ENCODE data around the gene ZER1.

ZER1 gene

DNA sequence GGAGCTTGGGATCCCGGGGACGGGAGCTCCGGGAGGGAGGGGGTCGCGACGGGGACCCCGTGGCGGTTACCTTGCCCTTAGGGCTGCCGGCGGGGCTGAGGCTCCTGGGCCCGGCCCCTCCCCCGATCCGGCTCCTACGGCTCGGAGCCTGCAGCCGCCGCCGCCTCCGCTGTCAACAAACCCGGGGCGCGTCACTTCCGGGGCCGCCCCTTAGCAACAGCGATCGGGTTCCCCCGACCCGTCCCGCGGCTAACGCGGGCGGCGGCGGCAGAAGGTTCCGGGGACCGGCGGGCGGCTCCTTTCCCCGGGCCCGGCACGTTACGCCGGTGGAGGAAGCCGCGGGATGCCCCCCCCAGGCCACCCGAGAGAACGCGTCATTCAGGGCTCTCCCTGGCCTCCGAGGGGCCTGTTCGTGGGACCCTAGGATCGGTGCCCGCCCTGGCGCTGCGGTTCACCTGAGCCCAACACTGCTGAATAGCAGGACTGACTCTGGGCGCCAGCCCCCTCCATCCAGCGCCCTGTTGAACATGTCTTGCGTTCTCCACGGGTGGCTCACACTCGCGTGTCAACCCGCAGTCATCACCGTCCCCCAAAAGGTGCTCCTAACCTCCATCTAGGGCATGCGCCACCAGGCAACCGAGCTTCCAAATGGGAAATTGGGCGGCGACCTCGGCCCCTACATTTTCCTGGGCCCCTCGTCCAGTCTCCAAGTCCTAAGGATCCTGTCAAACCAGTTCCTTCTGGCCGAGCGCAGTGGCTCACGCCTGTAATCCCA, at the start of gene ZER1:
TSS of gene ZER1 (minus strand) at position 183 of the 775 bp plus-strand sequence. CDS start 16,362 bp downstream, outside the sequence.
- Mint-ChIP-seq H3K4me3 (peak within 1 kb of the TSS; percentile 89), H3K36me3 (peaks cover 17% of the 10 kb centered on the region), H3K4me1 (peaks cover 39% of the 10 kb centered on the region), H3K9me3 (peaks cover 6% of the 10 kb centered on the region), H3K27me3 (no peaks in the 10 kb centered on the region), H3K27ac (peak within 1 kb of the TSS; percentile 88)
- peak; percentile 98 for ATAC-seq

DNA sequence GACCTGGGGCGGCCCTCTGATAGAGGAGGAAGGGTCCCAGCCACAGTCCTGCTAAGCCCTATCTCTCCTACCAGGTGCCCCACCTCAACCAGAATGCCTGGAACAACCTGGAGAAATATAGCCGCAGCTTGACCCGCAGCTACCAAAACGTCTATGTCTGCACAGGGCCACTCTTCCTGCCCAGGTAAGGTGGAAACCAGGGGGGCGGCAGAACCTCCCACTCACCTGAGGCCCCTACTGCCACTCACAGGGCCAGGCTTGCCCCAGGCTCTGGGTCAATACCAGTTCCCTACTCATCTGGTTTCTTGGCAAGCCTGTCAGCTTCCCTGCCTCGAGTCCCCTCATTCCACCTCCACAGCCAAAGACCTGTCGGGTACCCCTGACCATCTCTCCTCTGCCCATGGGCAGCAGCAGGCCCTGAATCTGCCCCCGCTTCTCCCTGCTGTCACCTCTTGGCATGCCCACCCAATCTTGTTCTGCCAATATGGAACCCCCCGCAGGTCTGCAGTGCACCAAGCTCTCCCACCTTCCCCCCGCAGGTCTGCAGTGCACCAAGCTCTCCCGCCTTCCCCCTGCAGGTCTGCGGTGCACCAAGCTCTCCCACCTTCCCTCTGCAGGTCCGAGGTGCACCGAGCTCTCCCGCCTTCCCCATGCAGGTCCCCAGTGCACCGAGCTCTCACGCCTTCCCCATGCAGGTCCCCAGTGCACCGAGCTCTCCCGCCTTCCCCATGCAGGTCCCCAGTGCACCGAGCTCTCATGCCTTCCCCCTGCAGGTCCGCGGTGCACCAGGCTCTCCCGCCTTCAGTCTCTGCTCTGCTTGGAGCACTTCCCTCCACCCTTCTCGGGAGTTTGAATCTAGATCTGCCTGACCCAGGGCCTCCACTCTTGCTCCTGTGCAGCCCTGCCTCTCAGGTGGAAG, 49.2 kb upstream of the ZER1 start:
- H3K27ac Mint-ChIP-seq, result no peak overlapping the region
- H3K36me3 Mint-ChIP-seq, result peaks cover 47% of the 10 kb centered on the region
- no peaks in the 10 kb centered on the region for H3K9me3 Mint-ChIP-seq

DNA sequence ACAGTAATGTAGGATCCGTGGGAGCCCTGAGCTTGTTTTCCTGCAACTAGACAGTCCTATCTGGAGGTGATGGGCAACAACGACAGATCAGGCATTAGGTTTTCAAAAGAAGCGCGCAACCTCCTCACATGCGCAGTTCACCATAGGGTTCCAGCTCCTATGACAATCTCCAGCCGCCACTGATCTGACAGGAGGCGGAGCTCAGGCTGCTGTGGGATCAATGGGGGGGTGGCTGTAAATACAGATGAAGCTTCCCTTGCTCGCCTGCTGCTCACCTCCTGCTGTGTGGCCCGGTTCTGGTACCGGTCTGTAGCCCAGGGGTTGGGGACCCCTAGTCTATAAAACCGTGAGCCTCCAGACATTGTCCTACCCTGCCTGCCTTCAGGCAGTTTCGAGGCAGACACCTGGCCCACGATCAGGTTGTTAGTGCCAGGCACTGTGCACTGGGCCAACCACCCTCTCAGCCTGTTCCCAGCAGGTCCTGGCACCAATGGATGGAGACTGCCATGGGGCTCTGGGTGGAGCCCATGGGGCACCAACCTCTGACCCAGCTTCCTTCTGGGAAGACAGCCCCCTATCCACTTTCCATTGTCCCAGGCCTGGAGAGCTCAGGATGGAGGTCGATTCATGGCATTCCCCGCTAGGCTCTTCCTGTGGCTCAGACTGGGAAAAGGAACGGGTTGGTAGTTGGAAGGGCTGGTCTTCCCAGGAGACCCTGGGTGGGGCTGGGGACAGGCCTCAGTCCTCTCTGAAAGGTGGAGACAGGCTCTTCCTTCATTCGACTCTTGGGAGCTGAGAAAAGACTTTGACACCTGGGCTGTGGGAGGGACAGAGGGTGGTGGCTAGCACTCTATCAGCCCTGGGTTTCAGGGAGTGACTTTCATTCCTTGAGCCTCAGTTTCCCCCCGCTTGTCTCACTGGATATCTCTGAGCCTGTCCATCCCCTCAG, 48.3 kb upstream of the ZER1 start:
- Mint-ChIP-seq H3K27ac (no peak overlapping the region), H3K4me3 (peak overlapping the region; percentile 48)
- no peak for ATAC-seq

More for the DNA sequence above, 49.2 kb upstream of the ZER1 start:
- H3K27me3 Mint-ChIP-seq, result no peaks in the 10 kb centered on the region
- peak overlapping the region; percentile 27 for H3K4me3 Mint-ChIP-seq
- ATAC-seq, result no peak
- peaks cover 40% of the 10 kb centered on the region for H3K4me1 Mint-ChIP-seq

DNA sequence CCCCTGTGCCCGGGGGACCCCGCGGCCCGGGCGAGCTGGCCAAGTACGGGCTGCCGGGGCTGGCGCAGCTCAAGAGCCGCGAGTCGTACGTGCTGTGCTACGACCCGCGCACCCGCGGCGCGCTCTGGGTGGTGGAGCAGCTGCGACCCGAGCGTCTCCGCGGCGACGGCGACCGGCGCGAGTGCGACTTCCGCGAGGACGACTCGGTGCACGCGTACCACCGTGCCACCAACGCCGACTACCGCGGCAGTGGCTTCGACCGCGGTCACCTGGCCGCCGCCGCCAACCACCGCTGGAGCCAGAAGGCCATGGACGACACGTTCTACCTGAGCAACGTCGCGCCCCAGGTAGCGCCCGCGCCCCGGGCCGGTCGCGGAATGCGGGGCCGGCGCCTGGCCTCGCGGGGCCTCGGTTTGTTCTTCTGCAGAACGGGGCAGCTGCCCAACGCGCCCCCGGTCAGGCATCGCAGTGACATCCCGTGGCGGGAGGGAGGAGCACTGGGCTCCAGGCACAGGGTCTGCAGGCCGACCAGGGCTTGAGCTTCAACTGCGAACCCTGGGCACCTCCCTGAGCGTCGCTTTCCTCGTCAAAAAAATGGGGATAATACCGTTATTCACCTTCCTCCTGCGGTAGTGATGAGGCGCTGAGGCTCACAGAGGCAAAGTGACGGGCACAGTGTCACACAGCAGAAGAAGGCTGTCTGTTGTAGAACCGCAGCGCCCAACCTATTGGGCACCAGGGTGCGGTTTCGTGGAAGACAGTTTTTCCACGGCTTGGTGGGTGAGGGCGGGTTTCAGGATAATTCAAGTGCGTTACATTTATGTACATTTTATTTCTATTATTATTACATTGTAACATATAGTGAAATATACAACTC, 47.4 kb upstream of the ZER1 start:
- Mint-ChIP-seq H3K9me3 (no peaks in the 10 kb centered on the region), H3K4me3 (peak overlapping the region; percentile 74), H3K36me3 (peaks cover 34% of the 10 kb centered on the region), H3K27ac (peak overlapping the region; percentile 74), H3K27me3 (no peaks in the 10 kb centered on the region), H3K4me1 (peaks cover 40% of the 10 kb centered on the region)
- peak; percentile 73 for ATAC-seq

More for the DNA sequence above, 48.3 kb upstream of the ZER1 start:
- H3K4me1 Mint-ChIP-seq, result peaks cover 40% of the 10 kb centered on the region
- peaks cover 40% of the 10 kb centered on the region for H3K36me3 Mint-ChIP-seq
- no peaks in the 10 kb centered on the region for H3K9me3 Mint-ChIP-seq
- no peaks in the 10 kb centered on the region for H3K27me3 Mint-ChIP-seq

DNA sequence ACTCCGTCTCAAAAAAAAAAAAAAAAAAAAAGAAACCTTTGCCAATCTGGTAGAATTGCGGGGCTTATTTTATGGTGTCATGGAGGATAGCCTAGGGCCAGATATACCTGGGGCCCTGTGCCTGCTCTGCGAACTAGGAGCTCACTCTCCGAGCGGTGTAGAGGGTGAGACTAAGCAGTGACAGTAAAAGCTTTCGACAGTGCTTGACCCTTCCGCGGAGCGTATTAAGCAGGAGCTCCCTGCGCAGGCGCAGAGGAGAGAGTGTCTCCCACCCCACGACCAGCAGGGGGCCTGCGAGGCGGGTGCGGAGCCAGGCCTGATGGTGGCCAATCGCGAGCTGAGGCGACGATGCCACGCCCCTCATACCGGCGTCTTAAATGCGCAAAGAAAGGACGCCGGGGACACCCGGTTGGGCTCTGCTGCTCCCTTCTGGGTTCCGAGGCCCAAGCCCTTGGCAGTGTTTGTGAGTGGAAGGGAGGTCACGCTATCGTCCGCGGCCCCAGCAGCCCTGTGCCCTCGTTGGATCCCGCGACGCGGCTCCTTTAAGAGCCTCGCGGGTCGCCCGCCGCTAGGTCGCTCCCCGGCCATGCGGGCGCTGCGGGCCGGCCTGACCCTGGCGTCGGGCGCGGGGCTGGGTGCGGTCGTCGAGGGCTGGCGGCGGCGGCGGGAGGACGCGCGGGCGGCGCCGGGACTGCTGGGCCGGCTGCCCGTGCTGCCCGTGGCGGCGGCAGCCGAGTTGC, 46.5 kb upstream of the ZER1 start, which contains the start of gene ENDOG:
TSS of gene ENDOG (plus strand) at position 402 of the 740 bp plus-strand sequence. CDS start at position 587, 185 bp downstream.
- Mint-ChIP-seq H3K27ac (peak within 1 kb of the TSS; percentile 74), H3K9me3 (no peaks in the 10 kb centered on the region), H3K4me1 (peaks cover 38% of the 10 kb centered on the region), H3K36me3 (peaks cover 26% of the 10 kb centered on the region), H3K4me3 (peak within 1 kb of the TSS; percentile 83), H3K27me3 (no peaks in the 10 kb centered on the region)
- ATAC-seq, result peak; percentile 97

GRCh38 chr9:128810873-128811272, 39.1 kb upstream of the ZER1 start:
- Mint-ChIP-seq H3K27ac (no peak overlapping the region), H3K9me3 (no peaks in the 10 kb centered on the region), H3K27me3 (no peaks in the 10 kb centered on the region), H3K36me3 (peaks cover 12% of the 10 kb centered on the region), H3K4me1 (no peaks in the 10 kb centered on the region), H3K4me3 (no peak overlapping the region)
- no peak for ATAC-seq

- ATAC-seq, result no peak
- no peaks in the 10 kb centered on the region for H3K4me1 Mint-ChIP-seq
- H3K27ac Mint-ChIP-seq, result no peak overlapping the region
- H3K4me3 Mint-ChIP-seq, result no peak overlapping the region
- no peaks in the 10 kb centered on the region for H3K9me3 Mint-ChIP-seq
- H3K36me3 Mint-ChIP-seq, result peaks cover 15% of the 10 kb centered on the region
- H3K27me3 Mint-ChIP-seq, result no peaks in the 10 kb centered on the region
Measured at GRCh38 chr9:128809831-128810230, 38.1 kb upstream of the ZER1 start.

GRCh38 chr9:128809036-128809599, 37.4 kb upstream of the ZER1 start:
- Mint-ChIP-seq H3K4me1 (no peaks in the 10 kb centered on the region), H3K4me3 (no peak overlapping the region), H3K27ac (no peak overlapping the region), H3K9me3 (no peaks in the 10 kb centered on the region), H3K36me3 (peaks cover 16% of the 10 kb centered on the region), H3K27me3 (no peaks in the 10 kb centered on the region)
- ATAC-seq, result no peak

DNA sequence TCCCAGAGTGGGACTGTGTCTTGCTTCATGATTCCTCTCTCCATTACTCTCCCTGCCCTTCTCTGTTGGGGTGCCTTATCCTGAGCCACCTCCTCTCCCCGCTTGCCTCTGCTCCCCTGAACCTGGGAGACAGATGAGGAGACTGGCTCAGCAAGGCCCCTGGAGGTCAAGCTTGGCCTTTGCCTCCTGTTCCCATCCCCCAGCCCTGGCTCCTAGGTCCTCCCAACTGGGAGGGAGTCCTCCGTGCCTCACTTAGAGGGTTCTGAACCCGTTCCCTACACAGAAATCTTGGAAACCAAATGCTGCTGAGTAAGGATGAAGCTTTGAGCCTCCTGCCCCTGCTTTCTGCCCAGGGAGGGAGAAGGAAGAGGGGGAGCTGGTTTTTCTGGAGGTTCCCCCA, 36.8 kb upstream of the ZER1 start:
- Mint-ChIP-seq H3K9me3 (no peaks in the 10 kb centered on the region), H3K27ac (no peak overlapping the region), H3K4me1 (no peaks in the 10 kb centered on the region), H3K4me3 (no peak overlapping the region), H3K36me3 (peaks cover 22% of the 10 kb centered on the region), H3K27me3 (no peaks in the 10 kb centered on the region)
- ATAC-seq, result no peak

GRCh38 chr9:128807827-128808226, 36.1 kb upstream of the ZER1 start:
- Mint-ChIP-seq H3K27ac (no peak overlapping the region), H3K36me3 (peaks cover 29% of the 10 kb centered on the region), H3K27me3 (no peaks in the 10 kb centered on the region), H3K4me1 (no peaks in the 10 kb centered on the region), H3K9me3 (no peaks in the 10 kb centered on the region), H3K4me3 (no peak overlapping the region)
- no peak for ATAC-seq

GRCh38 chr9:128805661-128806060, 33.9 kb upstream of the ZER1 start:
- no peak overlapping the region for H3K27ac Mint-ChIP-seq
- no peaks in the 10 kb centered on the region for H3K9me3 Mint-ChIP-seq
- H3K4me3 Mint-ChIP-seq, result no peak overlapping the region

DNA sequence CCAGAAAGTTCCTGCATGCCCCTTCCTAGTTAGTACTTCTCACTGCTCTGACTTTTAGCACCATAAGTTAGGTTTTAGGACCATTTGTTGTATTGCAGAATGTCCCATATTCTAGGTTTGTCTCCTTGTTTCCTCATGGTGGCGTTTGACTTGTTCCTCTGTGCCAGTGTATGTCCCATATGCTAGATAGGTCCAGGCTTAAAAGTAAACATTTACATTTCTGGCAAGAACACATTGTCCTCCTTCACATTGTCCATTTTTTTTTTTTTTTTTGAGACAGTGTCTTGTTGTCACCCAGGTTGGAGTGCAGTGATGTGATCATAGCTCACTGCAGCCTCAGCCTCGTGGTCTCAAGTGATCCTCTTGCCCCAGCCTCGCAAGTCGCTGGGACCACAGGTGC, 30.8 kb upstream of the ZER1 start:
- Mint-ChIP-seq H3K36me3 (peaks cover 52% of the 10 kb centered on the region), H3K27ac (no peak overlapping the region), H3K4me3 (no peak overlapping the region), H3K27me3 (no peaks in the 10 kb centered on the region), H3K4me1 (no peaks in the 10 kb centered on the region), H3K9me3 (no peaks in the 10 kb centered on the region)
- no peak for ATAC-seq

More at GRCh38 chr9:128805661-128806060, 33.9 kb upstream of the ZER1 start:
- no peaks in the 10 kb centered on the region for H3K4me1 Mint-ChIP-seq
- peaks cover 36% of the 10 kb centered on the region for H3K36me3 Mint-ChIP-seq
- H3K27me3 Mint-ChIP-seq, result no peaks in the 10 kb centered on the region
- no peak for ATAC-seq

GRCh38 chr9:128800061-128800460, 28.3 kb upstream of the ZER1 start:
- H3K27me3 Mint-ChIP-seq, result no peaks in the 10 kb centered on the region
- H3K4me3 Mint-ChIP-seq, result no peak overlapping the region
- H3K9me3 Mint-ChIP-seq, result no peaks in the 10 kb centered on the region
- H3K36me3 Mint-ChIP-seq, result peaks cover 49% of the 10 kb centered on the region
- no peaks in the 10 kb centered on the region for H3K4me1 Mint-ChIP-seq
- ATAC-seq, result no peak
- no peak overlapping the region for H3K27ac Mint-ChIP-seq

Measured in stimulated activated memory B cell treated with anti-CD40 and anti-IgM and Interleukin-4, amounts not matched to agents 10 μg/mL and 1 μg/mL and 100 μg/mL, for 72 hours (primary cell).